HCT116 (cell line): ENCODE measurements around the gene VEGFD. TPM values are rescaled to one million over a fixed set of nuclear protein-coding genes. Genes with fewer than 3 reads are reported as not detected.

Source experiments
- ATAC-seq: fragments of 200-7000 bp; cut with Tn5 transposase; 2 replicates; pipeline ENCODE4 v1.9.1; 2020; ENCODE audit warnings: mild to moderate bottlenecking, moderate library complexity
- BruUV-seq: library from RNA; stranded (reverse); fragments of 400-500 nt; replicated peaks from 2 replicates; lab custom pipeline; 2021; lab: Mats Ljungman, UMichigan
- CTCF ChIA-PET: fragments of 300-600 bp; sonication (Branson Sonifier 250); formaldehyde crosslinking; loops from one replicate; lab custom pipeline; 2021; ENCODE audit warnings: antibody characterized with exemption; lab: Charles Lee
- POLR2A ChIA-PET: fragments of 300-600, 350-600 bp; sonication (Branson Sonifier 250); formaldehyde crosslinking; loops from one replicate; lab custom pipeline; 2021; ENCODE audit warnings: antibody characterized with exemption; lab: Charles Lee
- RAD21 ChIA-PET, 2 experiments: fragments of 300-600 bp; sonication (Branson Sonifier 250); formaldehyde crosslinking; loops; one replicate each; lab custom pipeline; 2023; ENCODE audit warnings: low total read pairs in 2 of 2; ENCODE audit not compliant: uncharacterized antibody in 2 of 2, unreplicated experiment in 2 of 2, low non-redundant PET in 1 of 2; lab: Charles Lee
- DNase-seq: peaks from one replicate; pipeline ENCODE4 v3.0.0-alpha.2; 2010; ENCODE audit warnings: low read depth, low spot score
- H2AFZ ChIP-seq: fragments of 200-600 bp; shearing (Covaris generic), sonication (generic); 2 replicates; pipeline ENCODE4 v1.6.1; 2017; ENCODE audit warnings: low read depth, mixed run types, mixed read lengths, antibody characterized with exemption, low read length; ENCODE audit not compliant: poor library complexity, severe bottlenecking
- H3K27ac ChIP-seq: 2 replicates; pipeline ENCODE4 v1.5.1; 2012; ENCODE audit warnings: low read depth, low read length
- H3K27me3 ChIP-seq: fragments of 200-600 bp; sonication (generic); 2 replicates; pipeline ENCODE4 v1.6.1; 2016; ENCODE audit warnings: mixed run types, low read length, mixed read lengths; ENCODE audit not compliant: insufficient read depth
- H3K36me3 ChIP-seq, 2 experiments: fragments of 200-500 bp in 1 of 2; fragments of 200-600 bp in 1 of 2; sonication (Bioruptor generic) in 1 of 2; sonication (generic) in 1 of 2; 2 replicates each; pipeline versions ENCODE4 v1.5.1 to v1.6.1; 2014 to 2016; ENCODE audit warnings: low read length in 2 of 2, inconsistent platforms in 1 of 2, mixed read lengths in 1 of 2, mixed run types in 1 of 2; ENCODE audit not compliant: insufficient read depth in 2 of 2, control insufficient read depth in 1 of 2
- H3K4me1 ChIP-seq, 2 experiments: fragments of 200-600 bp in 1 of 2; sonication (generic) in 1 of 2; 2 replicates each; pipeline versions ENCODE4 v1.5.1 to v1.6.1; 2012 to 2017; ENCODE audit warnings: low read length in 2 of 2, inconsistent platforms in 1 of 2, mild to moderate bottlenecking in 1 of 2, mixed read lengths in 1 of 2, mixed run types in 1 of 2, moderate library complexity in 1 of 2; ENCODE audit not compliant: insufficient read depth in 2 of 2, control insufficient read depth in 1 of 2
- H3K4me2 ChIP-seq: fragments of 200-600 bp; sonication (generic); 2 replicates; pipeline ENCODE4 v1.6.1; 2017; ENCODE audit warnings: mixed run types, low read length, mixed read lengths
- H3K4me3 ChIP-seq, 2 experiments: fragments of 200-600 bp in 1 of 2; sonication (generic) in 1 of 2; replicated peaks in 1 of 2; 2 replicates each; pipeline ENCODE4 v1.5.1; 2011 to 2016; ENCODE audit warnings: low read length in 2 of 2, control low read depth in 1 of 2, low read depth in 1 of 2, mild to moderate bottlenecking in 1 of 2, mixed read lengths in 1 of 2, mixed run types in 1 of 2
- H3K79me2 ChIP-seq: fragments of 200-600 bp; sonication (generic); 2 replicates; pipeline ENCODE4 v1.6.1; 2017; ENCODE audit warnings: mild to moderate bottlenecking, mixed run types, low read length, moderate library complexity, mixed read lengths; ENCODE audit not compliant: insufficient read depth
- H3K9ac ChIP-seq: fragments of 200-600 bp; sonication (generic); 2 replicates; pipeline ENCODE4 v1.6.1; 2016; ENCODE audit warnings: low read length, mixed read lengths
- H3K9me2 ChIP-seq: fragments of 200-600 bp; sonication (generic), shearing (Covaris generic); 2 replicates; pipeline ENCODE4 v1.6.1; 2017; ENCODE audit warnings: mixed run types, mild to moderate bottlenecking, moderate library complexity; ENCODE audit not compliant: insufficient read depth
- H3K9me3 ChIP-seq, 2 experiments: fragments of 200-500 bp in 1 of 2; fragments of 200-600 bp in 1 of 2; sonication (Bioruptor generic) in 1 of 2; sonication (generic) in 1 of 2; 2 replicates each; pipeline ENCODE4 v1.6.1; 2014 to 2017; ENCODE audit warnings: low read length in 2 of 2, mixed read lengths in 2 of 2, inconsistent platforms in 1 of 2, low read depth in 1 of 2, mild to moderate bottlenecking in 1 of 2, mixed run types in 1 of 2, moderate library complexity in 1 of 2; ENCODE audit not compliant: control insufficient read depth in 1 of 2, insufficient read depth in 1 of 2
- H4K20me1 ChIP-seq: fragments of 200-600 bp; sonication (generic), shearing (Covaris generic); 2 replicates; pipeline ENCODE4 v1.6.1; 2017; ENCODE audit warnings: mixed run types, mild to moderate bottlenecking, moderate library complexity; ENCODE audit not compliant: insufficient read depth
- CEBPB ChIP-seq: IDR thresholded peaks from 2 replicates; pipeline ENCODE4 v1.6.1; 2012; ENCODE audit warnings: low read depth
- ELF1 ChIP-seq: IDR thresholded peaks from 2 replicates; pipeline ENCODE4 v1.6.1; 2012; ENCODE audit warnings: low read depth, borderline replicate concordance
- EZH2 ChIP-seq: fragments of 200-600 bp; sonication (generic); IDR thresholded peaks from 2 replicates; pipeline ENCODE4 v1.6.1; 2017; ENCODE audit warnings: antibody characterized with exemption, mixed run types
- FOSL1 ChIP-seq: IDR thresholded peaks from 2 replicates; pipeline ENCODE4 v1.6.1; 2012; ENCODE audit warnings: low read depth
- JUND ChIP-seq: IDR thresholded peaks from 2 replicates; pipeline ENCODE4 v1.6.1; 2012
- MAX ChIP-seq: IDR thresholded peaks from 2 replicates; pipeline ENCODE4 v1.6.1; 2012
- POLR2A ChIP-seq: IDR thresholded peaks from 2 replicates; pipeline ENCODE4 v1.7.0; 2011; ENCODE audit warnings: borderline replicate concordance; ENCODE audit not compliant: insufficient read depth, insufficient read length; ENCODE audit errors: extremely low read depth
- REST ChIP-seq: IDR thresholded peaks from 2 replicates; pipeline ENCODE4 v1.6.1; 2012; ENCODE audit warnings: low read depth
- SIN3A ChIP-seq: IDR thresholded peaks from 2 replicates; pipeline ENCODE4 v1.6.1; 2012; ENCODE audit warnings: low read depth
- SP1 ChIP-seq: IDR thresholded peaks from 2 replicates; pipeline ENCODE4 v1.6.1; 2012; ENCODE audit warnings: low read depth
- TCF7L2 ChIP-seq: IDR thresholded peaks from 2 replicates; pipeline ENCODE4 v1.7.0; 2011; ENCODE audit warnings: borderline replicate concordance, inconsistent platforms; ENCODE audit not compliant: insufficient read depth, insufficient read length; ENCODE audit errors: extremely low read depth
- YY1 ChIP-seq: IDR thresholded peaks from 2 replicates; pipeline ENCODE4 v1.6.1; 2011; ENCODE audit warnings: low read length, low read depth, moderate library complexity, mild to moderate bottlenecking; ENCODE audit not compliant: insufficient replicate concordance; ENCODE audit errors: extremely low read depth
- ZFX ChIP-seq: fragments of 450-650 bp; IDR thresholded peaks from 2 replicates; pipeline ENCODE4 v1.6.1; 2017
- ZNF274 ChIP-seq: fragments of 200-500 bp; sonication (Bioruptor generic); IDR thresholded peaks from 2 replicates; pipeline ENCODE4 v1.6.1; 2014; ENCODE audit warnings: mild to moderate bottlenecking, low read depth, low read length, inconsistent platforms
- intact Hi-C: fragments of 100-400 bp; cut with micrococcal nuclease; formaldehyde crosslinking; loops from 2 replicates; pipeline ENCODE4 v1.10.0; 2022
- total RNA-seq: library from RNA; stranded (reverse); gene quantifications from one replicate; pipeline ENCODE4 v1.2.1, GENCODE V29; 2021; ENCODE audit not compliant: unreplicated experiment

Gene VEGFD
- total RNA-seq, 1 experiment from 2014 or later: 0.37 TPM

GRCh38 chrX:15416133-15416993 lies 32.1 kb upstream of the VEGFD start:
- ChIA-PET RAD21 (no interaction called here), POLR2A (no interaction called here), CTCF (no interaction called here)
- Histone ChIP-seq H2AFZ (no peak overlapping the region), H3K4me2 (no peak overlapping the region), H3K27ac (no peak overlapping the region), H3K27me3 (no peaks in the 10 kb centered on the region), H3K9ac (no peak overlapping the region), H4K20me1 (no peaks in the 10 kb centered on the region), H3K36me3 (no peaks in the 10 kb centered on the region), H3K4me1 (no peaks in the 10 kb centered on the region), H3K9me2 (no peaks in the 10 kb centered on the region), H3K79me2 (no peaks in the 10 kb centered on the region), H3K4me3 (no peak overlapping the region), H3K9me3 (no peaks in the 10 kb centered on the region)
- DNase-seq (no peak), ATAC-seq (no peak; the same call in 1 of the 2 replicates)
- intact Hi-C loops: no loop called here
- TF ChIP-seq ELF1 (no peak), SIN3A (no peak), TCF7L2 (no peak), ZFX (no peak)
- BruUV-seq: no TSS peak

GRCh38 chrX:15413101-15413500 lies 28.9 kb upstream of the VEGFD start:
- Histone ChIP-seq H3K4me3 (no peak overlapping the region), H3K9me2 (no peaks in the 10 kb centered on the region), H3K4me1 (no peaks in the 10 kb centered on the region), H4K20me1 (no peaks in the 10 kb centered on the region), H3K27ac (no peak overlapping the region), H3K79me2 (no peaks in the 10 kb centered on the region), H3K9ac (no peak overlapping the region), H2AFZ (no peak overlapping the region), H3K9me3 (no peaks in the 10 kb centered on the region), H3K4me2 (no peak overlapping the region), H3K27me3 (no peaks in the 10 kb centered on the region), H3K36me3 (no peaks in the 10 kb centered on the region)
- ChIA-PET POLR2A (no interaction called here), RAD21 (no interaction called here), CTCF (no interaction called here)
- intact Hi-C loops: no loop called here
- ATAC-seq: no peak
- BruUV-seq: no TSS peak
- no peak for DNase-seq
- TF ChIP-seq REST: no peak
- no peak for TF ChIP-seq EZH2
- no peak for TF ChIP-seq MAX
- TF ChIP-seq SIN3A: no peak
- no peak for TF ChIP-seq FOSL1
- TF ChIP-seq JUND: no peak
- TF ChIP-seq SP1: no peak
- TF ChIP-seq TCF7L2: no peak
- TF ChIP-seq ELF1: no peak
- TF ChIP-seq ZNF274: no peak
- TF ChIP-seq CEBPB: no peak
- TF ChIP-seq POLR2A: no peak
- no peak for TF ChIP-seq YY1
